OCI-LY3 (cell line): ENCODE results near the gene DNM3.

Experiments used
- H2AFZ ChIP-seq: fragments of 200-600, 300-600 bp; shearing (Covaris generic); 2 replicates; pipeline ENCODE4 v1.6.0; 2014; ENCODE audit warnings: antibody characterized with exemption, low read depth, low read length
- H3K27ac ChIP-seq: fragments of 200-600, 300-600 bp; sonication (generic); 2 replicates; pipeline ENCODE4 v1.5.1; 2014; ENCODE audit warnings: mild to moderate bottlenecking, low read length, moderate library complexity, mixed read lengths
- H3K27me3 ChIP-seq: fragments of 200-600, 300-600 bp; sonication (generic); 2 replicates; pipeline ENCODE4 v1.6.1; 2014; ENCODE audit warnings: low read depth, low read length, mixed read lengths
- H3K36me3 ChIP-seq: fragments of 200-600, 300-600 bp; sonication (generic); replicated peaks from 2 replicates; pipeline ENCODE3; 2014; ENCODE audit warnings: low read depth, low read length, mixed read lengths
- H3K4me1 ChIP-seq: fragments of 300-600, 200-600 bp; sonication (generic); 2 replicates; pipeline ENCODE4 v1.6.1; 2014; ENCODE audit warnings: low read length, mixed read lengths
- H3K4me2 ChIP-seq: fragments of 200-600, 300-600 bp; sonication (generic); 2 replicates; pipeline ENCODE4 v1.6.1; 2014; ENCODE audit warnings: low read length, mixed read lengths
- H3K4me3 ChIP-seq: fragments of 300-600, 200-600 bp; sonication (generic); 2 replicates; pipeline ENCODE4 v1.5.1; 2014; ENCODE audit warnings: antibody characterized with exemption, mild to moderate bottlenecking, low read length, moderate library complexity
- H3K79me2 ChIP-seq: fragments of 300-600, 200-600 bp; shearing (Covaris generic); 2 replicates; pipeline ENCODE4 v1.6.1; 2014; ENCODE audit warnings: mild to moderate bottlenecking, low read length, mixed read lengths
- H3K9ac ChIP-seq: fragments of 300-600, 200-600 bp; shearing (Covaris generic); 2 replicates; pipeline ENCODE4 v1.6.0; 2014; ENCODE audit warnings: mild to moderate bottlenecking, low read length, moderate library complexity
- H3K9me3 ChIP-seq: fragments of 200-600, 300-600 bp; shearing (Covaris generic); 2 replicates; pipeline ENCODE4 v1.6.1; 2014; ENCODE audit warnings: low read length, mixed read lengths; ENCODE audit not compliant: insufficient read depth
- H4K20me1 ChIP-seq: fragments of 200-600, 300-600 bp; sonication (generic); 2 replicates; pipeline ENCODE4 v1.6.1; 2016; ENCODE audit warnings: low read length, mixed read lengths; ENCODE audit not compliant: insufficient read depth
- EZH2phosphoT487 ChIP-seq: fragments of 200-600 bp; shearing (Covaris generic); IDR thresholded peaks from 2 replicates; pipeline ENCODE4 v1.6.1; 2018; ENCODE audit warnings: antibody characterized with exemption, mixed run types, low read depth
- TF ChIP-seq, protein P1 (sequence below): fragments of 200-600, 300-600 bp; sonication (generic); IDR thresholded peaks from 2 replicates; pipeline ENCODE4 v1.5.1; 2014; ENCODE audit warnings: antibody characterized with exemption, low read length, low read depth

The DNM3 gene

DNA sequence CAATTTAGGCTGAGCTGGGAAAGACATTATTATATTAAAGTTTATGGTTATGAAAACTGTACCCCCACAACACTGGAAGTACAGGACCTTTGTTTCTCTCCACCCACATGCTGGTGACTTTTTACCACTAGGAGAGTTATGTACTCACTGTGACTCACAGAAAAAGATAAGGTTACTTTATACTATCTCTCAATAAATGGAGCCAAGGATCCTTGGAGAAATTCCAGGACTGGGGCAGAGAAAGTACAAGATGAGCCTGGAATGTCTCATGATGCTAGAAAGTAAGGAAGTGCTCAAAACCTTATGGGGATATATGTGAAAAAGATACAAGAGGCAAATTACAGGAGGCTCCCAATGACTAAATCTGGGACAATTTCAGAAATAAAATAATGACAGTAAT is 515.3 kb downstream of the DNM3 start:
- H3K79me2 ChIP-seq: no peaks in the 10 kb centered on the region
- peak overlapping the region; percentile 68 for H3K4me2 ChIP-seq

DNA sequence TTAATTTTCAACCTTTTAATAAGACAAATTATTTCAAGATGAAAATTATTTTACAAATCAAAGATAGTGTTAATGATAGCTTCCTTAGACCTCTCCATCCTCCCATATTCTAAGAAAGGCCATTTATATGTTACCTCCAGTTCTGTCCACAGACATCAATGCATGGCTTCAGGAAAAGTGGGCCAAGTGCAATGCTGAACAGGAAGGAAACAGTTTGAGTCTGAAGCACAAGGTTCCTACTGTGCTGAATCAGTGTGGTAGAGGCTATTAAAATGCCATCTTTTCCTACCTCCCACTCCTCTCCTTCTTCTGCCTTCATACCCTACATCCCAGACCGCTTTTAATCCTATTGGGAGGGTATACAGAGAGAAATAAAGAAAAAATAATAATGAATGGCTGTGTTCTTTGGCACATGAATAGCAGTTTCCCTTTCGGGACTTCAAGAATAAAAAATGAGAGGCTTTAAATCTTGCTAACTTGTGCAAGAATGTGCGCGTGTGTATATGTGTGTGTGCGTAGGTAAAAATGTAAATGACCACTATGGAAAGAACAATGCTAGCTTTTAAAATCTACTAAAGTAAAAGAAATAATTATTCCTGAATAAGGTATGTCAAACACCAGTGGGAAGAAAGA is 516.6 kb downstream of the DNM3 start:
- H3K4me1 ChIP-seq: peaks cover 99% of the 10 kb centered on the region
- peak overlapping the region; percentile 9 for H2AFZ ChIP-seq
- no peaks in the 10 kb centered on the region for H3K27me3 ChIP-seq
- no peaks in the 10 kb centered on the region for H3K36me3 ChIP-seq
- peak overlapping the region; percentile 68 for H3K4me2 ChIP-seq
- no peaks in the 10 kb centered on the region for H4K20me1 ChIP-seq
- H3K4me3 ChIP-seq: peak overlapping the region; percentile 37
- peak overlapping the region; percentile 94 for H3K27ac ChIP-seq
- H3K9ac ChIP-seq: peak overlapping the region; percentile 72
- no peaks in the 10 kb centered on the region for H3K79me2 ChIP-seq
- no peaks in the 10 kb centered on the region for H3K9me3 ChIP-seq
- TF ChIP-seq, protein P1, sequence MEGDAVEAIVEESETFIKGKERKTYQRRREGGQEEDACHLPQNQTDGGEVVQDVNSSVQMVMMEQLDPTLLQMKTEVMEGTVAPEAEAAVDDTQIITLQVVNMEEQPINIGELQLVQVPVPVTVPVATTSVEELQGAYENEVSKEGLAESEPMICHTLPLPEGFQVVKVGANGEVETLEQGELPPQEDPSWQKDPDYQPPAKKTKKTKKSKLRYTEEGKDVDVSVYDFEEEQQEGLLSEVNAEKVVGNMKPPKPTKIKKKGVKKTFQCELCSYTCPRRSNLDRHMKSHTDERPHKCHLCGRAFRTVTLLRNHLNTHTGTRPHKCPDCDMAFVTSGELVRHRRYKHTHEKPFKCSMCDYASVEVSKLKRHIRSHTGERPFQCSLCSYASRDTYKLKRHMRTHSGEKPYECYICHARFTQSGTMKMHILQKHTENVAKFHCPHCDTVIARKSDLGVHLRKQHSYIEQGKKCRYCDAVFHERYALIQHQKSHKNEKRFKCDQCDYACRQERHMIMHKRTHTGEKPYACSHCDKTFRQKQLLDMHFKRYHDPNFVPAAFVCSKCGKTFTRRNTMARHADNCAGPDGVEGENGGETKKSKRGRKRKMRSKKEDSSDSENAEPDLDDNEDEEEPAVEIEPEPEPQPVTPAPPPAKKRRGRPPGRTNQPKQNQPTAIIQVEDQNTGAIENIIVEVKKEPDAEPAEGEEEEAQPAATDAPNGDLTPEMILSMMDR: no peak
- TF ChIP-seq EZH2phosphoT487: no peak

More for the DNA sequence above, 515.3 kb downstream of the DNM3 start:
- no peaks in the 10 kb centered on the region for H4K20me1 ChIP-seq
- H3K36me3 ChIP-seq: peaks cover 6% of the 10 kb centered on the region
- H3K9ac ChIP-seq: peak overlapping the region; percentile 72; the same call in 1 of the 2 replicates
- H3K4me3 ChIP-seq: no peak overlapping the region
- peak overlapping the region; percentile 94 for H3K27ac ChIP-seq
- TF ChIP-seq, protein P1: no peak
- TF ChIP-seq EZH2phosphoT487: no peak
- H2AFZ ChIP-seq: no peak overlapping the region
- H3K27me3 ChIP-seq: no peaks in the 10 kb centered on the region
- peaks cover 93% of the 10 kb centered on the region for H3K4me1 ChIP-seq
- H3K9me3 ChIP-seq: no peaks in the 10 kb centered on the region

DNA sequence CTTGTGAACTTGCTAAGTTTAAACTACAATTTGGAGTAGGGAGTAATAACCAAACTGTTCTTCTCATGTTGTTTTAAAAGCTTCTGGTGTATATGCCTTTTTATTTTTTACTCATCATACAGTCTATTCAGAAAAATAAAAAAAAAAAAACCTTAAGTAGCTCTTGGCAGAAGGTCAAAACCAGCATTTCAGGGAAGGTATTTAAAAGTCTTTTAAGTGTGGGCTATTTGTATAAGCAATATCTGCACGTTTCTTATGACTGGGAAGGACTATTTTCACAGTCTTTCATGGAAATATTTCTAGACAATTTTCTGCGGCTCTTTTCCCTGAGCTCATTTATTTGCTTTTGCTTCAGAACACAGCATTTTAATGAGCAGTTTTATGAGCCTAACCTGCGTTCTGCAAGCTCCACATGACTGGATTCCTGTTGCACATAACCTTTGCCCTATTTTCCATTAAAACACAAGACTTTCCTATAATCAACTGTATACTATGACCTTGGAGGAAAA is 518.2 kb downstream of the DNM3 start:
- no peaks in the 10 kb centered on the region for H3K79me2 ChIP-seq
- no peaks in the 10 kb centered on the region for H3K27me3 ChIP-seq
- peak overlapping the region; percentile 37 for H3K4me3 ChIP-seq
- H3K9ac ChIP-seq: peak overlapping the region; percentile 72
- H3K4me2 ChIP-seq: peak overlapping the region; percentile 68
- H2AFZ ChIP-seq: no peak overlapping the region
- peaks cover 11% of the 10 kb centered on the region for H3K36me3 ChIP-seq
- H3K4me1 ChIP-seq: peaks cover 84% of the 10 kb centered on the region
- H4K20me1 ChIP-seq: no peaks in the 10 kb centered on the region
- H3K27ac ChIP-seq: peak overlapping the region; percentile 94
- no peak for TF ChIP-seq EZH2phosphoT487
- TF ChIP-seq, protein P1: no peak
- 0 out of 2 replicates have a peak, but pooled peaks cover 2% of the 10 kb centered on the region for H3K9me3 ChIP-seq

DNA sequence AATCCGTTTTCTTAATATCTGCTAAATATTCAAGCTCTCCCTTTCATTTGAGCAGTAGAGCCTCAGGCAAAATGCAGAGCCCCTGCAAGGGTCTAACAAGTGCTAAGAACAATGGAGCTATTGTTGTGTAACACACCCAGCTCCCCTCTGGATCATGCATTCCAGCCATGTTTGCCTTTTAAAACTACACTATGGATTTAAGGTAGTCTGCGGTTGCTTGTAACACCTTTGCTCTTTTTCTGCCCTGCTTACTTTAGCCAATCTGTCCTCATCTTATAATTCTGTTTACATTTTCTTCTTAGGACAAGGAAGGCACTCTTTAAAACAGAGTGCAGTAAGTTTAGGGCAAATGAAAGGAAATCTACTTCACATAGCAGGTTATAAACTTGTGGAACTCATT is 519.2 kb downstream of the DNM3 start:
- TF ChIP-seq EZH2phosphoT487: no peak
- TF ChIP-seq, protein P1: no peak
- H3K4me3 ChIP-seq: peak overlapping the region; percentile 50
- peak overlapping the region; percentile 72 for H3K9ac ChIP-seq
- peaks cover 74% of the 10 kb centered on the region for H3K4me1 ChIP-seq
- no peaks in the 10 kb centered on the region for H3K27me3 ChIP-seq
- peaks cover 4% of the 10 kb centered on the region for H3K9me3 ChIP-seq
- no peaks in the 10 kb centered on the region for H4K20me1 ChIP-seq
- H3K79me2 ChIP-seq: no peaks in the 10 kb centered on the region
- H3K27ac ChIP-seq: peak overlapping the region; percentile 94
- peaks cover 13% of the 10 kb centered on the region for H3K36me3 ChIP-seq
- H3K4me2 ChIP-seq: peak overlapping the region; percentile 68
- no peak overlapping the region for H2AFZ ChIP-seq
